Raji (cell line): ENCODE data around the gene STAB1.

Experiments
- POLR2A ChIP-seq: IDR thresholded peaks from 2 replicates; pipeline ENCODE4 v1.6.1; 2011; ENCODE audit warnings: low read depth, low read length, control low read depth; ENCODE audit not compliant: insufficient read depth

STAB1 gene

DNA sequence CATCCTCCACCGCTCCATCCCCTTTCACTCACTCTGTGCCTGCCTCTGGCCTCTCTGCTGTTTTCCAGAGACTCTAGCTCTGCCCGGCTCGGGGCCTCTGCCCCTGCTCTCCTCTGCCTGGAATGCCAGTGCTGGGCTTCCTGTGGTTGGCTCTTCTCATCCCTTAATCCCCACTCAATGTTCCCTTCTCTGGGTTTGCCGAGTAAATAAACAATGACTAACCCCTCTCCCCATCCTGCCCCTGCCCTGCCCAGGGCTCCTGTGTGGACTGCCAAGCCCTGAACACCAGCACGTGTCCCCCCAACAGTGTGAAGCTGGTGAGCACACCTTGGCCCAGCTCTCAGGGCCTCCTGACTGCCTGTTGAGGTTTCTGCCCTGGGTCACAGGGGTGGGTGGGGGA lies 12.2 kb downstream of the STAB1 start:
- no peak for TF ChIP-seq POLR2A

DNA sequence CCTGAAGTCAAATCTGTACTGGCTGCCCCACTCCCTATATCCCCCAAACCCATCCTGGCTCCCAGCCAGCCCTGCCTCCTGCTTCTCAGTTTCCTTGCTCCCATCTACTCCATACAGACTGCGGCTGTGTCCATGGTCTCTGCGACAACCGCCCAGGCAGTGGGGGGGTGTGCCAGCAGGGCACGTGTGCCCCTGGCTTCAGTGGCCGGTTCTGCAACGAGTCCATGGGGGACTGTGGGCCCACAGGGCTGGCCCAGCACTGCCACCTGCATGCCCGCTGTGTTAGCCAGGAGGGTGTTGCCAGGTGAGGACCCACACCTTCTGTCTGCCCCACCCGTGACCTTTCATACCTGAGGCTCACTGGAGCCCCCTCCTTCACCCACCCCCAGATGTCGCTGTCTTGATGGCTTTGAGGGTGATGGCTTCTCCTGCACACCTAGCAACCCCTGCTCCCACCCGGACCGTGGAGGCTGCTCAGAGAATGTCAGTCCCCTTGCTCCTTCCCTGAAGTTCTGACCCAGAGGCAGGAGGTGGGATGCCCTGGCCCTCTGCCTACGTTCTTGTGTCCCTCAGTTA lies 14.7 kb downstream of the STAB1 start:
- no peak for TF ChIP-seq POLR2A

DNA sequence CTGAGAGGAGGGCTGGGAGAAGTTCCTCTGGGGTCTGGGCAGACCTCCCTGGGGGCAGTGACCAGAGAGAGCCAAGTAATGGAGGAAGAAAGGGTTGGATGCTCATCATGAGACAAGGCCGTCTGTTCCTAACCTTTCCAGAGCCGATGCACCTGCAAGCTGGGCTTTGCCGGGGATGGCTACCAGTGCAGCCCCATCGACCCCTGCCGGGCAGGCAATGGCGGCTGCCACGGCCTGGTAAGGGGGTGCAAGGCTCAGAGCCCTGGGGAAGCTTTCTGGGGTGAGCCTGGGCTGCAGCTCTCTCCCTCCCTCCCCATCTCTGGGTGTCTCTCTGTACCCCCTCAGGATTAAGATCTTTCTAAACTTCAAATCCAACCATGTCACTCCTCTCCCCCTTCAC lies 16.4 kb downstream of the STAB1 start:
- TF ChIP-seq POLR2A, result no peak

DNA sequence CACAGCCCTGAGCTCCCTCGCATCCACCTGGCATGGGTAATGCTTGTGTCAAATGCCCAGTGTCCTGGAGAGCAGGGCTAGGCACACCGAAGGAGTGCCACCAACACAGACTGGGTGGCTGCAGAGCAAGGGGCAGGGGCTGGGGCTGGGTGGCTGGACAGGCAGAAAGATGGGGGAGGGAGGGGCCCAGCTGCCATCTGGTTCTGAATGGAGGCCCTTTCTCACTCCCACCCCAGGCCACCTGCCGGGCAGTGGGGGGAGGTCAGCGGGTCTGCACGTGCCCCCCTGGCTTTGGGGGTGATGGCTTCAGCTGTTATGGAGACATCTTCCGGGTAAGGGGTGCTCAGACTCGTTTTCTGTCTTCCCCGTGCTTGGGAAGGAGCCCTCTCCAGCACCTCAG lies 17.0 kb downstream of the STAB1 start:
- no peak for TF ChIP-seq POLR2A

DNA sequence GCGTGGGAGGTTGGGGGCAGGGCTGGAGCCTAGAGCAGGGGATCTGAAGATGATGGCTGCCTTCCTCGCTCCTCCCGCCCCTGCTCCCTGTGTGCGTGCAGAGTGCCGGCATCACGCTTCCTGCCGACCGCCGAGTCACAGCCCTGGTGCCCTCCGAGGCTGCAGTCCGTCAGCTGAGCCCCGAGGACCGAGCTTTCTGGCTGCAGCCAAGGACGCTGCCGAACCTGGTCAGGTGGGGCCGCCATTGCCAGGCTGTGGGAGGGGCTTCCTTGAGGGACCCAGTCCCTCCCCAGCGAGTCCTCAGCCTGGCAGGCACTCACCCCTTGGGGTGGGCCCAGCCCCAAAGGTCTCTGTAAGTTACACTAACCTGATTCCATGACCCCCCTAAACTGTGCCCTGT lies 17.6 kb downstream of the STAB1 start:
- TF ChIP-seq POLR2A, result no peak

DNA sequence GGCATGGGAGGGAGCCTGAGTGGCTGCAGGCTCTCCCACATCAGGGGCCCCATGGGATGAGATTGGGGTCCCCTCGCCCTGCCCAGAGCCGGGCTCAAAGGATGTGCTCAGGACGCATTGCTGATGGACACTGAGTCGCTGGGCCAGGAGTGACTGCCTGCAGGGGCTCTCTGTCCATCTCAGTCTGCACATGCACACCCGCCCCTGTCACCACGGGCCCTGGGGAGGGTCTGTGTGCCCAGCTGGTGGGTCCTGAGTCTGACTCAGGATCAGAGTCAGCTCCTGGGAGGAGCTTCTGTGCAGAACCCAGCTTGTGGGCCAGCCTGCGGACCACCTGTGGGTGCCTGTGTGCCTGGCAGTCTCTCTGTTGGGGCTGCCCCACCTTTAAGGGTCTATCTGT lies 18.1 kb downstream of the STAB1 start:
- TF ChIP-seq POLR2A, result no peak

DNA sequence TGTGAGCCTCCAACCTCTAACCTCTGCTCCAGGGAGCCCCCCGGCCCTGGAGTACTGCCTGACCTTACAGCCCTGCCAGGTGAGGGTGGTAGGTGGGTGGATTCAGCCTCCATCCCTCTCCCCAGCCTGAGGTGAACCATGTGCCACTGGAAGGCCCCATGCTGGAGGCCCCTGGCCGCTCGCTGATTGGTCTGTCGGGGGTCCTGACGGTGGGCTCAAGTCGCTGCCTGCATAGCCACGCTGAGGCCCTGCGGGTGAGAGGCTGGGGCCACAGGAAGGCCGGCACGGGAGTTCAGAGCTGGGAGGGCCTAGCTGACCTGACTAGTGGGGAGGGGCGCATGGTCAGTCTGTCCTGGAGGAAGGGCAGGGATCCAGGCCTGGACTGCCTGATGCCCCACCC lies 19.4 kb downstream of the STAB1 start:
- TF ChIP-seq POLR2A, result no peak

DNA sequence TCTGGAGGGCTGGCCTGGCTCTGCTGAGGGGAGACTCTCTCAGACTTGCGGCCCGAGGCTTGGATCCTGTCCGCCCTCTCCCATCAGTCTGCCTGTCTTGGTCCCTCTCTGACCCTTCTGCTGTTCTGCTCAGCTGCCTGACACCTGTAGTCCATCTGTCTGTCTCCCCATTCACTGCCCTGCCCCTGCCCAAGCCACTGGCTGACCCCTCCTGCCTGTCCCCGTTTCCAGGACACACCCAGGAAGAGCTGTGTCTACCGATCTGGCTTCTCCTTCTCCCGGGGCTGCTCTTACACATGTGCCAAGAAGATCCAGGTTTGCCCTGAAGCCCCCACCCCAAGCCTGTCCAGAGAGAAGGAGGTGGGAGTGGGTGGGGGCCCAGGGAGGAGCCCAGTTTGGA lies 20.1 kb downstream of the STAB1 start:
- TF ChIP-seq POLR2A, result no peak

DNA sequence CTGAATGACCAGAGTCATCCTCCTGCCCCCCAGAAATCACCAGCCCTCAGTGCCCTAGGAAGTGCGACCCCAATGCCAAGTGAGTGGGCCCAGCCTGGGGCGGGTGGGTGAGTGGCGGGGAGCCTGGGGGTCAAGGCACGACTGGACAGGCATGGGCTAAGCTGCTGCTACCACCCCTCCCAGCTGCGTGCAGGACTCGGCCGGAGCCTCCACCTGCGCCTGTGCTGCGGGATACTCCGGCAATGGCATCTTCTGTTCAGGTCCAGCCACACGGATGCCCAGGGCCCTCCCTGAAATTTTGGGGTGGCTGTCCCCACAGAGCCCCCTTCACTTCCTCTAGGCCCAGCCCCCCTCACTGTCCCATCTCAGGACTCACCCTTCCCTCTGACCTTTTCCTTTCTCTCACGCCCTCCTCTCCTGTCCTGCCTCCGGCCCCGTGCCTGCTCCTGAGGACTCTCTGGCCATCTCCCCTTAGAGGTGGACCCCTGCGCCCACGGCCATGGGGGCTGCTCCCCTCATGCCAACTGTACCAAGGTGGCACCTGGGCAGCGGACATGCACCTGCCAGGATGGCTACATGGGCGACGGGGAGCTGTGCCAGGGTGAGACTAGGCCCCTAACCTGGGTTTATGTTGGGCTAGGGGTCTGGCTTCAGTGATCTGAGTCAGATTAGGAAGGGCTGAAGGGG lies 21.5 kb downstream of the STAB1 start:
- no peak for TF ChIP-seq POLR2A

DNA sequence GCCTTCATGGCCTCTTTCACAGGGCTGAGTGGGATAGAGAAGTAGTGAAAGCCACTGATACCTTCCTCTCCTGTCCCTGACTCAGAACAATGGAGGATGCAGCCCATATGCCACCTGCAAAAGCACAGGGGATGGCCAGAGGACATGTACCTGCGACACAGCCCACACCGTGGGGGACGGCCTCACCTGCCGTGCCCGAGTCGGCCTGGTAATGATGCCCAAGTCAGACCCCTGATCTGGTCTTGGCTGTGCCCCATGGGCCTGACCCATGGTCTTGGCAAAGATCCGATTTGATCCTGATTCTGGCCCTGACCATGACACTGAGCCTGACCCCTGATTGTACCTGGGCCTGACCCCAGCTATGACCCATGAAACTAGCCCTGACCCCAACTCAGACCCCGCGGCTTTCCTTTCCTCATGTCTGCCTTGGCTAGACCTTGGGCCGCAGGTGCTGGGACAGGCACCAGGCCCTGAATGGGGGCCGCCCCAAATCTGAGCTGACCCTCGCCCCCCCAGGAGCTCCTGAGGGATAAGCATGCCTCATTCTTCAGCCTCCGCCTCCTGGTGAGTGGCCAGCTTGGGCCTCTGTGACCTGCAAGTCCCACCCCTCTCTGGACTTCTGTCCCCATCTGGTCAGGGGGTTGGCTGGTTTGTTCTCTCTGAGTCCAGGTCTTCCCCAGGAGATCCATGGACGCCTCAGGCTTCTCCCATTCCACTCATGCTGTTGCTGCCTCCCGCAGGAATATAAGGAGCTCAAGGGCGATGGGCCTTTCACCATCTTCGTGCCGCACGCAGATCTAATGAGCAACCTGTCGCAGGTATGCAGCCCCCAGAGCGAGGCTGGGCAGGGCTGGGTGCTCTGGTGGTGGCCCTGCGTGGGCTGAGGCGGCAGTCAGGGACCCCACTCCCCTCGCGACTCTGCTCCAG lies 22.9 kb downstream of the STAB1 start:
- TF ChIP-seq POLR2A, result no peak

DNA sequence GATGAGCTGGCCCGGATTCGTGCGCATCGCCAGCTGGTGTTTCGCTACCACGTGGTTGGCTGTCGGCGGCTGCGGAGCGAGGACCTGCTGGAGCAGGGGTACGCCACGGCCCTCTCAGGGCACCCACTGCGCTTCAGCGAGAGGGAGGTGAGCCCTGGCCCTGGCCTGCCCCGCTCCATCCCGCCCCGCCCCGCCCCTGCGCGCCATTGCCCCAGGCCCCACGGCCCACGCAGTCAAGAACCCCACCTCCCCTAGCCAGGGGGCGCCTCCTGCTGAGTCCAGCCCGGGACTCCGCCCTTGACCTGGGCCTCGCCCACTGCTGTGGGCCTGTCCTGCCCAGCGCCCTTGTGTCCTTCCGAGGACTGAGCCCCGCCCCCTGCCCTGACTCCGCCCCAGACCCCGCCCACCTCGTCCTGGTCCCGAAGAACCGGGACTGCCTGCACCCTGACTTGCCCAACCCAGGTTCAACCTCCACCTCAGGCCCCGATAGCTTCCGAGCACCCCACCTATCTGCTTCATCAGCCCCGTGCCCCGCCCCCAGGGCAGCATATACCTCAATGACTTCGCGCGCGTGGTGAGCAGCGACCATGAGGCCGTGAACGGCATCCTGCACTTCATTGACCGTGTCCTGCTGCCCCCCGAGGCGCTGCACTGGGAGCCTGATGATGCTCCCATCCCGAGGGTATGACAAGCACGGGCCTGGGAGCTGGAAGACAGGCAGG lies 23.7 kb downstream of the STAB1 start:
- no peak for TF ChIP-seq POLR2A

DNA sequence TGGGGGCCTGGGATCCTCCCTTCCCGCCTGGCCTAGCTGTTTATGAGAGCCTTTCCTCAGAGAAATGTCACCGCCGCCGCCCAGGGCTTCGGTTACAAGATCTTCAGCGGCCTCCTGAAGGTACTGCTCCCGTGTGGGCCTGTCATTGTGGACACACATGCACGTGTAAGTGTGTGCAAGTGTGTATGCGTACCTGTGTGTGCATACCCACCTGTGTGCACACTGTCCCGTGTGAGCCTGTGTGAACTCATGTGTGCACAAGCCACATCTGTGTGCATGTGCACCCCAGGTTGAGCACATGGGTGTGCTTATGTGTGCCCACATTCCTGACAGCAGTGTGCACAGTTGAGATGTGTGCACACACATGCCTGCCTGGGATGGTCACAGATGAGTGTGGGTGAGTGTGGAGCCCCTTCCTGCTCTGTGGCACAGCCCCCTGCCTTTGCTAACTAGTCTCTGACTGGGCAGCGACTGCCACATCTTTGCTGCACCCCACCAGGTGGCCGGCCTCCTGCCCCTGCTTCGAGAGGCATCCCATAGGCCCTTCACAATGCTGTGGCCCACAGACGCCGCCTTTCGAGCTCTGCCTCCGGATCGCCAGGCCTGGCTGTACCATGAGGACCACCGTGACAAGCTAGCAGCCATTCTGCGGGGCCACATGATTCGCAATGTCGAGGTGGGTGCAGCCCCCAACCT lies 24.5 kb downstream of the STAB1 start:
- no peak for TF ChIP-seq POLR2A

DNA sequence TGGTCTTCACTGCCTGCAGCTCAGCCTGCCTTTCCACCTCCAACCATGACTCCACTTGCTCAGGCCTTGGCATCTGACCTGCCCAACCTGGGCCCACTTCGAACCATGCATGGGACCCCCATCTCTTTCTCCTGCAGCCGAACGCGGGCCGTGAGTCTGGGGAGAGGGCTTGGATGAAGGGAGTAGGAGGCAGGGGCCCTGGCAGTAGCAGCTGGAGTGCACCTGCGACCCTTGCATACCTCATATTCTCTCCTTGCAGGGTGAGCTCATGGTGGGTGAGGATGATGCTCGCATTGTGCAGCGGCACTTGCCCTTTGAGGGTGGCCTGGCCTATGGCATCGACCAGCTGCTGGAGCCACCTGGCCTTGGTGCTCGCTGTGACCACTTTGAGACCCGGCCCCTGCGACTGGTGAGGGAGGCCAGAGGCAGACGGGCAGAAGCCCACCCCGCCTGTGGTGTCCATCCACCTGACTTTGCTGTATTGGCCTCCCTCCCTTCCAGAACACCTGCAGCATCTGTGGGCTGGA lies 25.1 kb downstream of the STAB1 start:
- no peak for TF ChIP-seq POLR2A

DNA sequence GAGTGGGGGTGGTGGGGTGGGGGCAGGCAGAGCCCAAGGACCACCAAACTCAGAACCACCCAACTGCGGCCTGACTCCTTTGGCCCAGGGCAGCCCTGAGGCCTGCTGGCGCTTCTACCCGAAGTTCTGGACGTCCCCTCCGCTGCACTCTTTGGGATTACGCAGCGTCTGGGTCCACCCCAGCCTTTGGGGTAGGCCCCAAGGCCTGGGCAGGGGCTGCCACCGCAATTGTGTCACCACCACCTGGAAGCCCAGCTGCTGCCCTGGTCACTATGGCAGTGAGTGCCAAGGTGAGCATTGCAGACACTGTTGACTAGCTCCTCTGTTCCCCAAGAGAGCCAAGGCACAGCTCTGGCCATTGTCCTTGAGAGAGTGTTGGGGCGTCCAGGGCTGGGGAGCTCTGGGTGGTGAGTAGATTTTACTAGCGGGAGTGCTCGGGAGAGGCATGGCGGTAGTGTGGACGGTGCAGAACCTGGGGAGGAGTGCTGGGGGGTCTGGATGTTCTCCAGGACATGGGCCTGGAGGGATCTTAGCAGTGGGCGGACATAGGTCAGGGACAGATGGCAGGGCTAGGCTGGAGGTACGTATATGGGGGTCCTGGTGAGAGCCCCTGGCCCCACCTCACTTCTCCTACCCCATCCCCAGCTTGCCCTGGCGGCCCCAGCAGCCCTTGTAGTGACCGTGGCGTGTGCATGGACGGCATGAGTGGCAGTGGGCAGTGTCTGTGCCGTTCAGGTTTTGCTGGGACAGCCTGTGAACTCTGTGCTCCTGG lies 25.8 kb downstream of the STAB1 start:
- TF ChIP-seq POLR2A, result no peak
